ENCODE results near the gene SPINK9.
"Not testable (repeated sequence)": the region's sequence is repeated elsewhere in the genome, so short reads cannot be mapped to it uniquely, and the experiment has no call there.

Gene SPINK9, protein sequence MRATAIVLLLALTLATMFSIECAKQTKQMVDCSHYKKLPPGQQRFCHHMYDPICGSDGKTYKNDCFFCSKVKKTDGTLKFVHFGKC

DNA sequence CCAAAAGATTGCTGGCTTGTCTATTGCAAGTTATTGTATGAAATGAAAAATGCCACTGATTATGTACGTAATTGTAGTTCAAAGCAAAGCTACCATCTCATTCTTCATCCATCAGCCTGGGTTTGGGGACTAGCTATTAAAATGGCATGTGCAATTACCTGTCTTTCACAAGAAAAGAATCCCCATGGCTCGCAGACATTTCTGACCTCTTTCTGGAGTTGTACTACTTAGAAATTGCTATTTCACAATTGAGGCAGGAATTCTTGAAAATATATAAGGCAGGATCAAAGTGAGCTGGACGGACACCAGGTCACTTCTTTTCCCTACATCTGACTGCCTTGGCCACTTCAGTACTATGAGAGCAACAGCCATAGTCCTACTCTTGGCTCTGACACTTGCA is at the start of gene SPINK9:
TSS of gene SPINK9 (plus strand) at position 301 of the 400 bp plus-strand sequence. CDS start at position 356, 55 bp downstream.
- intact Hi-C loops (cut with DNase I): no loop called here
- DNase-seq: no peak

DNA sequence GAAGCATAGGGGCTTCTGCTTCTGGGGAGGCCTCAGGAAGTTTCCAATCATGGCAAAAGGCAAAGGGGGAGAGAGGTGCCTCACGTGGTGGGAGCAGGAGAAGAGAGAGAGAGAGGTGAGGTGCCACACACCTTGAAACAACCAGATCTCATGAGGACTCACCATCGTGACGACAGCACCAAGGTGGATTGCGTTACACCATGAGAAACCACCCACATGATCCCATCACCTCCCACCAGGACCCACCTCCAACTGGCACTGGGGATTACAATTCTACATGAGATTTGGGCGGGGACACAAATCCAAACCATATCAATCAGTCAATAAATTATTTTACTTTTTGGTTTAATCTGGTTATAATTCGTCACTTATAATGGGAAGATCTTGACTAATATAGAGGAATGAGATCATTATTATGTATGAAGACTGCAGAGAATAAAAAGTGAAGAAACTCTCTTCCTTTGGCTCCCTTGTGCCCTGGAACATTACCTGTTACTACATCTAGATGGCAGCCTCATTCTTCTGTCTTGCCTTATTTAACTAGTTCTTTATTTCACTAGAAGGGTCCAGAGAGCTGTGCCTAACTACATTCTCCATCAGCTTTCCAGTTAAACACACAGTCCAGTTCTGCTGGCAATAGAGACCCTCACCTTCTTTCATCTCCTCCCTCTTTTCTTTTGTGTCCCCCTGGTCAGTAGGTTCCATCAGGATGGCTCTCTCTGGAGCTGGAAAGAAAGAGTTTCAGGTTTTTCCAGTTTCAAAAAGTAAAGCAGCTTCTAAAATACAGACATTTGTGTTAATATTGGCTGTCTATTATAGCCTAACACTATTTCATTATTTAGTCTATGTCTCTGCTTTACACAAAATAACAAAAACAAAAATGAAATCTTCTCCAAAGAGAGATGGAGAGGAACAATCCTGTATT is 44.8 kb upstream of the SPINK9 start:
- peak in 1 of 42 donors; percentile 22 for DNase-seq
- intact Hi-C loops (cut with DNase I): no loop called here

DNA sequence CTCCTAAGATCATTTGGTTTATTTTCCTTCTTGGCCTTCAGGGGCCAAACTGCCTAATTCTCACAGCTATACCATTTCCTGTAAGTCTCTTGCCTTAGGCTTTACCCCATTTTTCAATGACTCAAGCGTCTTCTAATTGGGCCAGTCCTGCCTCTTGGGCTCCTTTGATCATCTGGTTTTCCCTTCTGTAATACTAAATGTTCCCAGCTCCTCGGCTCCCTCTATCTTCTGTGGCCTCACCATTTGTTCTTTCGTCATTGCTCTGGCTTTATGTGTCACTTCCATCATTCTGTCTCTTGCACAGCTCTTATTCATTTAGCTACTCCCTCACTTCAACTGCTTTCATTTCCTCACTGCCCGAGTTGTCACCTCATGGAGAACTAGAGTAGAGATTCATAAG is 37.6 kb upstream of the SPINK9 start:
- DNase-seq: no peak
- intact Hi-C loops (cut with DNase I): no loop called here

DNA sequence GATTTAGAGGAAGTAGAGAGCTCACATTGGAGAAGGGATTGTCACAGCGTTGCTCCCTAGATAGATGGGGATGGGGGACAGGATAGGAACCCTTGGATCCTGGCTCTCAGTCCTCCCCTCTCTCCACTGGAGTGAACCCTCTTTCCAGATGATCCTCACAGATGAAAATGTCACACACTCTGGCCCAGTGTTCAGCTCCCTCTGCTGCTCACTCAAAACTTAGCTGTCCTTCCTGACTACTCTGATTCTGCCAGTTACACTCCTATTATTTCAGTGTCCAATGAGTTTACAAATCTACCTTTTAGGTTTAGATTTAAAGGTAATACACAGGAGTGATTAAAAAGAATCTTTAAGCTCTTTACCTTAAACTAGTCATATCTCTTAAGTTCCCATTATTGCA is 28.9 kb upstream of the SPINK9 start:
- no peak for DNase-seq
- intact Hi-C loops (cut with DNase I): no loop called here

DNA sequence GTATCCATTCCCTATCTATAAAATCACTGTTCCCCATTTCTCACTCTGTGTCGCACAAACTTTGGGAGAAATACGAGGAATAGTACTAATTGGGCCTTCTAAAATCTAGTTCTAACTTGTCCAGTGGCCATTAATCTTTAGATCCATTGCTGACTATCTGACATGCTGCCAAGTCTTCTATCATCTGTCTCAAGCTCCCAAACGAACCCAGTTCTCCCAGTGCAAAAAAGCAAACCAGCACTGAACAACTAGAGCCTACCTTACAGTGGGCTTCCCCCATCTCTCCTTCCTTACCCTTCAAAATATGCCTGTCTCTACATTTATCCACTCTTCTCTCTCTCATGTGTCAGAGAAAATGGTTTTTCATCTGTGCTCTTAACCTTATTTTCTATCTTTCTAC is 26.3 kb upstream of the SPINK9 start:
- intact Hi-C loops (cut with DNase I): no loop called here
- no peak for DNase-seq

DNA sequence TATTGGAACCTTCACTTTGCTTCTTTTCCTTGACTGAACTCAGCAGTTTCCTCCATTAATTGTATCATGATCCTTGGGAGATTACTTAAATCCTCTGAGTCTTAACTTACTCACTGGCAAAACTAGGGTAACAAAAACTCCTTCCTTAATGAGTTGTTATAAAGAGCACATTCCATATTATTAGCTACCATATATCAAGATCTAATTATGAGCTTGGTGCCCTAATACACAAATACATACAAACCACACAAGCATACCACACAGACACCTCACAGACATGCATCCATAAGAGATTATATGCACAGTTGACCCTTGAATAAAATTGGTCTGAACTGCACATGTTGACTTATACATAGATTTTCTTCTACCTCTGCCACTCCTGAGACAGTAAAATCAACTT is 25.6 kb upstream of the SPINK9 start:
- intact Hi-C loops (cut with DNase I): no loop called here
- DNase-seq: no peak

DNA sequence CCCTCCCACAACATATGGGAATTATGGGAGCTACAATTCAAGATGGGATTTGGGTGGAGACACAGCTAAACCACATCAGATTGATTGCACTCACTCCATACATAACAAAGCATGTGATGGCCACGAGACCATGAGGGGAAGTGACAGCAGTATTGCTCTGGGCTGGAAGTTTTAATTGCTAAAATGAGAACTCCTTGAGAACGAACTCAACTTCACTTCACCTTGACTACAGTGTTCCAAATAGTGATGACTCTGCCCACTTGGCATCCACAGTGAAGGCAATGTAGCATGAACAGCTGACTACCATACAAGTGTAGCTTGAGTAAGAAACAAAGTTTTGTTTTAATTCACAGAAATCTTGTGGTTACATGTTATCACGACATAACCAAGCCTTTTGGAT is 23.9 kb upstream of the SPINK9 start:
- intact Hi-C loops (cut with DNase I): no loop called here
- DNase-seq: no peak

DNA sequence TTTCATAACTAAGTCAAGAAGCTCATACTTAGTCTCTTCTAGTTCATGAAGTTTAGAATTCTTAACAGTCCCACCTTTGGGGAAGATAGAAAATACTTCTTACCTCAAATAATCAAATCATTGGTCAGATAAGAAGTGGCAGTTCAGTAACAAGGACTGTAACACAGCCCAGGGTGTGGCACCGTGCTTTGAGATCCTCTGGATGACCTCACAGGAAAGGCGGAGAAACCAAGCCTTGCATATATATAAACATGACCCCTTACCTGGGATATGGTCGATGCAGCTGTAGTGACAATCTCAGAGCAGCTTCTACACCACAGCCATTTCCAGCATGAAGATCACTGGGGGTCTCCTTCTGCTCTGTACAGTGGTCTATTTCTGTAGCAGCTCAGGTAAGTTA is 23.2 kb upstream of the SPINK9 start, which contains the start of gene SPINK7:
TSS of gene SPINK7 (plus strand) at position 271 of the 400 bp plus-strand sequence. CDS start at position 332, 61 bp downstream.
- intact Hi-C loops (cut with DNase I): no loop called here
- DNase-seq: no peak

DNA sequence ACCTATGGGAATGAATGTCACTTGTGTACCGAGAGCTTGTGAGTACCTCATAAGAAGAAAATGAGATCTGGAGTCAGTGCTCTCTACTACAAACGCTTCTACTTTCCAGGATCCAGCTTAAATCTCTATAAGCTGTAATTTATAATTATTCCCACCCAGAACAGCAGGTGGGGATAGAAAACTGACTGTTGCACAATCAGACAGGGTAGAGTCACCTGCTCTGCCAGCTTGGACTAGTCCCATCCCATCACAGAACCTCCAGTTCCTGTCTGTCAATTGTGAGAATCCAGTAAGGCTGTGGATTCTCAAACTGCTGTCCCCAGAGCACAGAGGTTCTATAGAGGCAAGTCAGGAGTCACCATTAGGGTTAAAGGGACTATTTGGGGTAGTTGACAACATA is 21.2 kb upstream of the SPINK9 start:
- no peak for DNase-seq
- intact Hi-C loops (cut with DNase I): no loop called here

DNA sequence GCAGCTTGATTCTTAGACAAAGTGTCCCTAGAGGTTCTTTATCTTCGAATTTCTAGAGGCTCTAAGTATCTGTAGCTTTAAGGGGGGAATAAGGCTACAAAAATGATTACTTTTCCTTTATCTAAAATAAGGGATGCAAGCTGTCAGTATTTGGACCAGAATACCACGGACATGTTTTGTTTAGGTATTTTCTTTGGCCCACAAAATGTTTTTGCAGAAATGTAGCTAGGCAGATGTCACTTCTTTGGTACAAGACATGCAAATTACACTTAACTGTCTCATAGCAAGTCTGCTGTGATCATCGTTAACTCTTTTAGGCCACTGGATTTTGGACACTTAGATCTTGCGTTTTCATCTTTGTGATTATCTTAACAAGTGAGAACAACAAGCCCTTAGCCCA is 20.6 kb upstream of the SPINK9 start:
- intact Hi-C loops (cut with DNase I): no loop called here
- DNase-seq: no peak

DNA sequence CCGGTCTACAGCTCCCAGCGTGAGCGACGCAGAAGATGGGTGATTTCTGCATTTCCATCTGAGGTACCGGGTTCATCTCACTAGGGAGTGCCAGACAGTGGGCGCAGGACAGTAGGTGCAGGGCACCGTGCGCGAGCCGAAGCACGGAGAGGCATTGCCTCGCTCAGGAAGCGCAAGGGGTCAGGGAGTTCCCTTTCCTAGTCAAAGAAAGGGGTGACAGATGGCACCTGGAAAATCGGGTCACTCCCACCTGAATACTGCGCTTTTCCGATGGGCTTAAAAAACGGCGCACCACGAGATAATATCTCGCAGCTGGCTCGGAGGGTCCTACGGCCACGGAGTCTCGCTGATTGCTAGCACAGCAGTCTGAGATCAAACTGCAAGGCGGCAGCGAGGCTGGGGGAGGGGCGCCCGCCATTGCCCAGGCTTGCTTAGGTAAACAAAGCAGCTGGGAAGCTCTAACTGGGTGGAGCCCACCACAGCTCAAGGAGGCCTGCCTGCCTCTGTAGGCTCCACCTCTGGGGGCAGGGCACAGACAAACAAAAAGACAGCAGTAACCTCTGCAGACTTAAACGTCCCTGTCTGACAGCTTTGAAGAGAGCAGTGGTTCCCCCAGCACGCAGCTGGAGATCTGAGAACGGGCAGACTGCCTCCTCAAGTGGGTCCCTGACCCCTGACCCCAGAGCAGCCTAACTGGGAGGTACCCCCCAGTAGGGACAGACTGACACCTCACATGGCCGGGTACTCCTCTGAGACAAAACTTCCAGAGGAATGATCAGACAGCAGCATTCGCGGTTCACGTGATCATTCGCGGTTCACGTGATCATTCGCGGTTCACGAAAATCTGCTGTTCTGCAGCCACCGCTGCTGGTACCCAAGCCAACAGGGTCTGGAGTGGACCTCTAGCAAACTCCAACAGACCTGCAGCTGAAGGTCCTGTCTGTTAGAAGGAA is 15.1 kb upstream of the SPINK9 start:
- DNase-seq: peak in 17 of 42 donors; percentile 1 to 63 (median 19)
- intact Hi-C loops (cut with DNase I): not testable (repeated sequence)

DNA sequence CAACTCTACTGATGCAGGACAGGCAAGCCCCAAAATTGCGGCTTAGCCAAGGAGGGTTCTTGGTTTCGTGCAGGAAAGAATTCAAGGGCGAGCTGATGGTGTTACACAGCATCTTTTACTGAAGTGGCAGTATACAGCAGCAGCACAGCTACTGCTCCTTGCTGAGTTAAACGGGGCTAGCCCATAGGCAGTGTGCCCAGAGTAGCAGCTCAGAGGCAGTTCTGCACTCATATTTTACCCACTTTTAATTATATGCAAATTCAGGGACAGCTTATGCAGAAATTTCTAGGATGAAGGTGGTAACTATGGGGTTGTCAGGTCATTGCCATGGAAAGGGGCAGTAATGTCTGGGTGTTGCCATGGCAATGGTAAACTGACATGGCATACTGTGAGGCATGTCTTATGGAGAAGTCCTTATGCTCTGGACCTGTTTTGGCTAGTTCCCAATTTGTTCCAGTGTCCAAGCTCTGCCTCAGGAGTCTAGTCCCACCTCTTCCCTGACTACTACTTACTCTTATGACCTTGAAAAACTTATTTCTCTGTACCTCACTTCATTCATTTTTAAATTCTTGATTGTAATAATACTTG is 2.0 kb upstream of the SPINK9 start:
- DNase-seq: no peak
- intact Hi-C loops (cut with DNase I): no loop called here

DNA sequence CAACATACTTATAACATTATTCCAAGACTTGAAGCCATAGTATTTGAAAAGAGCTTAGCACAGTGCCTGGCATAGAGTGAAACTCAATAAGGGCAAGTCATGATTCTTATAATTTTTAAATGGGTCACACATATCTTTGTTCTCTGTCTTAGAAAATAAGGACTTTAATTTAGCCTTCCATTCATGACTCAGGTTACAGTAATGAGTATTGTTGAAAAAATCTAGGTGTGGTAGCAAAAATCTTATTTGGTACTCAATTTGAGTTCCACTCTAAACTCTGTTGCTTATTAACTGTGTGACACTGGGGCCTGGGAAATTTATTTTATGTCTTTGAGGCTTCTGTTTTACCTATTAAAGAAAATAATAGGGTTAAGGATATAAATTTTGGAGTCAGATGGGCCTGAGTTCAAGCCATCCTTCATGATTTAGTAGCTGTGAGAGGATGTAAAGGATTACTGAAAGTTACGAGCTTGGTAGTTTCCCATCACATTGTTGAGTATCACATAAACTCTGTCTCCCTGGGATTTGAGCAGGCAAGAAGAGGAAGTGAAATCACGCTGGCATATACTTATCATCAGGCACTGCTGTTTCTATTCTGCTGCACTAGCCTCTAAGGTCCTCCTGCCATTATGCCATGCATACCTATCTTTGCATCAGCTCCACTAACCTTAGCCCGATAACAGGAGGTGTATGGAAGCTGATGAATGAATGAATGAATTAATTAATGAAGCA is 1.5 kb downstream of the SPINK9 start:
- intact Hi-C loops (cut with DNase I): no loop called here
- DNase-seq: no peak

DNA sequence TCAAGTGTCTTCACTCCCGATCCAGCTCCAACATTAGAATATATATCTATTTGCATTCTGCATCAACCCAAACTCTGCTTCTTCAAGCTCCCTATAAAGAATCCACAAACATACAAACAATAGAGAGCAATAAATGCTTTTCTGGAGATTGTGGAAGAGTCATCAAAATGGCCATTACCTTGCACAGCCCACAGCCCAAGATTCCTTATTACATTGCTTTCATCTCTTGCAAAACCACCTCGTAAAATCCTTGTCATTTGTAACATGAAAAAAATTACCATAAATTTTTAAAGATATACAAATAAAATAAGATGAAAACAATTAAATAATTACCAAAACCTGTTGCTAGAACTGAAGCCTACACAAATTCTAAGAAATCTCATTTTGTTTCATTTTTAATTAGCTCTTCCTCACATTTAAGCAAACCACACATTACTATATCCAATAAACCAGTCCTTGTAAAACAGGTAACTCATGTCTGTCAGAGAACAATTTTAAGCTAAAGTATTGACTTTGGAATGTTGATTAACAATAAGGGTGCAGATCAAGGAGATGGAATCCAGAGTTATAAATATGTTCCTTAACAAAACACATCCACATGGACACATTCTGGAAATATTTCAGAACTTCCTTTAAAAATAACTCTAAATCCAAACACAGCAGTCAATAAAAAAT is 7.1 kb downstream of the SPINK9 start:
- DNase-seq: no peak
- intact Hi-C loops (cut with DNase I): no loop called here

DNA sequence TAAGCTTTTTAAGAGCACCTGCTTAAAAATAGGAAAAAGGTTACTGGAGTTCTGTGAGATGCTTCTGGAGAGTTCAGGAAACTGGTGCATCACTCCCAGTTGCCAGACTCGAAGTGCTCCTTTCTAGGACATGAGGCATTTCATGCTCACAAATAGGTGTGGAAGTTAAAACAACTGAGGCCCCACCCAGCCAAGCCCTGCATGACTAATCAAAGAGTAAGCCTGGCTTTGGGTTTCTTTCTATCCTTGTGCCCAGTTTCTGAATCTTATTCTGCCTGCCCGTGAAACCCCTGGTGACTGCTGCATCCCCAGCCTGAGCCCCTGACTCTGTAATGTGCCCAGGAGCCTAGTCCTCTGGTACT is 7.7 kb downstream of the SPINK9 start:
- intact Hi-C loops (cut with DNase I): no loop called here
- DNase-seq: no peak

DNA sequence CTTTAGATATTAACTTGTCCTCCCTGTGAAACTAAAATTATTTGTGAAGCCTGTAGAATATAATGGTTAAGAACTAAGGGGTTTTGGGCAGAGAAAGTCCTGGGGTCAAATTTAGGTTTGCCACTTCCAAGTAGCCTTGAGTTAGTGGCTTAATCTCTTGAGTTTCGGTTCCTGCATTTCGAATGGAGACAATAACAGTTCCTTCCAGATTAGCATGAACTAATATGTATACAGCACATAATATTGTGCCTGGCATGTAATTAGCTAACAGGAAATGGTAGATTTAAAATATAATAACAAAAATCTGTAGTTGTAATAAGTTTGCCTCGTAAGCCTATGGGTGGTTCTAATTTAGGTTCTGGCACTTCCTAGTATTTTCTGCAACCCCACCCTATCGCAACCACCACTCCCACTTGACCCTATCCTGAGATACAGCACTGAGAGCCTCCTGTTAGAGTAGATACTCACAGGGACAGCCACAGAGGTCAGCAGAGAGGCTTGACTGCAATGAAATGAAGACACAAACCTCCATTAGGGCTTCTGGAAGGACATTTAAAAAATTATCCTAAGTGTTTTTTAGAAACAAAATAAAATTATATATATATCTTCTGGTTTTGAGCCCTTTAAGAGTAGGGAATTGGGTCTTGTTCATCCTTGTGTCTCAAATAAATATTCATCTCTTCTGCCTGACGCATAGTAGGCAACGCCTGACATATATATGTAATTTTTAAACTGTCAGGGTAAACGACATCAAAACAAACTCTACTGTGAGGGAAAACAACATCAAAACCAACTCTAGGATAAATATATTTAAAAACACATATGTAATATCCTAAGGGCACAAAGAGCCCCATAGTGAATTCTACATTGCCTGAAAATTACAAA is 8.5 kb downstream of the SPINK9 start:
- intact Hi-C loops (cut with DNase I): no loop called here
- DNase-seq: no peak

DNA sequence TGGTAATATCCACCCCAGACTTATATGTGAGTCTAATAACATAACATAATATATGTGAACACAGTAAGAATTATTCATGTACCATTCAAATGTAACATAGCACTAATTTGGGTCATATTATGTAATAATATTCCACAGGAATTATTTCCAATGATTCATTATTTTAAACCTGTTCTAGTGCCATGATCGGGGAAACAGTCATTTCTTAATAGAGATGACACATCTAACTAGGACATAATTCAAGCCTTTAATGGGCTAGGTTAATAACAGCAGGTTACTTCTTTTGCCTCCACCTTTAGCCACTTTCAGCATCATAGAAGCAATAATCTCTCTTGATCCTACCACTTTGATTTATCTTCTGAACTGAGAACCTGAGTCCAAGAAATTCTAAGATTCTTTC is 12.3 kb downstream of the SPINK9 start:
- intact Hi-C loops (cut with DNase I): no loop called here

More for the DNA sequence above, 12.3 kb downstream of the SPINK9 start:
- no peak for DNase-seq
